HG03442 (cell line): Measurements from ENCODE around the gene CELF2.

Source experiments
- ATAC-seq: cut with Tn5 transposase; IDR thresholded peaks from one replicate; pipeline ENCODE4 v1.9.1; 2021; ENCODE audit warnings: mild to moderate bottlenecking, moderate library complexity; ENCODE audit not compliant: unreplicated experiment

Gene CELF2

GRCh38 chr10:11093771-11094736 lies 76.4 kb downstream of the CELF2 start:
- ATAC-seq, result no peak

DNA sequence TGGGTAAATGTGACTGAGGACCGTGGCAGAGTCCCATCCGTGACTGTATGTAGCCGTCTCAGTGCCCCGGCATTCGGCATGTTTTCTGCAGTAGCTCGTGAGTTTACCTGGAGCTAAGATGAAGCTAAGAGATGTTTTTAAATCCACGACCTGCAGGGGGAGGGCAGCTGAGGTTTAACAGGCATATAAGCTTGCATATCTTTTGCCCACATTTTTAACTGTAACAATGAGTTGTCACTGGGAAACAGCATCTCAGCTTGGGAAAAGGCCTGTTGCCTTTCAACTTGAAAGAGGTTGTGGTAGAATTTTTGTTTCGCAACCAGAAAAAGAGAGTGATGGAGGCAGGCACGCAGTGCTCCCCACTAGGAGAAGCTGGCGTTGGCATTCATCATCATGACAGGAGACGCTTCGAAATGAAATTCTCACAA lies 77.7 kb downstream of the CELF2 start:
- no peak for ATAC-seq

DNA sequence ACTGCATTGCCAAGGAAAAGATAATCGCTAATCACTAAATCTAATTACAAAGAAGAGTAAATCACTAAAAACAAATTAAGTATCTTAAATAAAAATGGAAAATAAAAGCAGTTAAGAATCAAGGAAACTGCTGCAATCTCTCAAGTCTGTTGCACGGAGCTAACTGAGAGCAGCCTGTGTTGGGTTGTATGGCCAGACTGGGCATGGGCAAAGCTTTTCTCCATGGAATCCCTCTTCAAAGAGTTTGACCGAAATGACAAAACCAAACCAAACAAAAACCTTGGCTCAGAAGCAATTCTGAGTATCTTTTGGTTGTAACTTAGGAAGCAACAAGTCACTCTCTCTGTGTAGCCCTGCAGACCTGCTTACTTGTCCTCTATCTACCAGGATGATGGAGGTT lies 78.8 kb downstream of the CELF2 start:
- no peak for ATAC-seq

- ATAC-seq, result peak; percentile 87
Measured at GRCh38 chr10:11097686-11098085, 80.0 kb downstream of the CELF2 start.

DNA sequence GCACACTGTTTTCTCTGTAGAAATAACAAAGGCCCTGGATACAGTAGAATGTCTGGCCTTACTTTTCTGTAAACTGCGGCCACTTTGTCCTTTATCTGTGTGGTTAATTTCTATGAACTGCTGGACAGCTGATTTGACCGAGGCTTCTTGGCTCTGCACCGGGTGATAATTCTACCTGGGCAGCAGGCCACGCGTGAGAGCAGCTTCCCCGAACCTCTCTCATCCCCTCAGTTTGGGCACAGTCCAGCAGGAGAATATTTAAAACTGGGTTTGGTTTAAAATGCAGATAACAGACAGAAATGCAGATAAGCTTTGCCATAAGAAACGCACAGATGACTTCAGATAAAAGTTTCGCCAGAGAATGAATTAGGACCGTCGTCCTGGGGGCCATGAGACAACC lies 81.0 kb downstream of the CELF2 start:
- no peak for ATAC-seq

DNA sequence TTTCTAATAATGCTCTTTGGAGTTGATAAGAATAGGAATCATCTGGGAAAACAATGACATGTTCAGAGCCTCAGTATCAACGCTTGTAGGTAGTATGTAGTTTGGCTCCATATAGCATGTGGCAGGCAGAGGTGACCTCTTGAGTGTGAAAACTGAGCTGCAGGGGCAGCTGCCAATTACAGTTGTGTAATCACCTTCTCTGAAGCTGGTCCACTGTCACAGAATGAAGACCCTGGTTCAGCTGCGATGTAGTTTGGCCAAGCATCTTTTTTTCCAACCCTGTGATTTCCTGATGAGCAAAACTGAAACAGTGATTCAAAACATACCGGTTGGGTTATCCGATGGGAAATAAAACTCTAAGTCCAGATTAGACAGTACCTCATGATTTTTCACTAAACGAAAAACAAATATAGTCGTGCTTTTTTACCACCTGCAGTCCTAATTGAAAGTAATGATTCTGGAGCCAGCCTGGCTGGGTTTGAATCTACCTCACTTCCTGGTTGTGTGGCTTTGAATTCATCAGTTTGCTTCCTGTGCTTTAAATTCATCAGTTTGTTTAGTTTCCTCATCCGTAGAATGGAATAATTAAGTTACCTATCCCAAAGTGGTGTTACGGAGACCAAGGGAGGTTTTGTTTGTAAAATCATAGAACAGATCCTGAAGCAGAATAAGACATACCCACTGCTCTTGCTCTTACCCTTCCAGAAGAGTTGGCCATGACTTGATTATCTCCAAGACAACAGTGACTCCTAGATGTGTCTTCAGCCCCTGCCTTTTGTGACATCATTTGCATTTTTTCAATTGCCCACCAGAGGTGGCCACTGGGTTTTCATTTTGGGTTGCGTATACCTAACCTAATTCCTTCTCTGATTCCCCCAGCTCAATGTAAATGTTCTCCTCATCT lies 87.4 kb downstream of the CELF2 start:
- no peak for ATAC-seq

DNA sequence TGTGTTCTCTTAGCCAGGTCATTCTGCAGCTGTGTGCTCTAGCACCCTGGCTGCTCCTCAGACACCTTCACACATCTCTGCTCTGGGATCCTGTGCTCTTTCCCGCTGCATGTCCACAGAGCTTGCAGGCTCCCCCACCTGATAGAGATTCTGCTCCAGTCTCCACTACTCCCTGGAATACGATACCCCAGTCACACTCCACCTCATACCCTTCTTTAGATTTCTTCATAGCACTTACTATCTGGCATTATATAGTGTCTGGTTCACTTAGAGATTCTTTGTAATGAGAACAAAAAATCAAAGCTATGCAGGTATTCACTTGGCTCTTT lies 88.0 kb downstream of the CELF2 start:
- ATAC-seq, result no peak

GRCh38 chr10:11106621-11107374 lies 89.1 kb downstream of the CELF2 start:
- ATAC-seq, result peak; percentile 83

GRCh38 chr10:11107948-11108347 lies 90.3 kb downstream of the CELF2 start:
- no peak for ATAC-seq

DNA sequence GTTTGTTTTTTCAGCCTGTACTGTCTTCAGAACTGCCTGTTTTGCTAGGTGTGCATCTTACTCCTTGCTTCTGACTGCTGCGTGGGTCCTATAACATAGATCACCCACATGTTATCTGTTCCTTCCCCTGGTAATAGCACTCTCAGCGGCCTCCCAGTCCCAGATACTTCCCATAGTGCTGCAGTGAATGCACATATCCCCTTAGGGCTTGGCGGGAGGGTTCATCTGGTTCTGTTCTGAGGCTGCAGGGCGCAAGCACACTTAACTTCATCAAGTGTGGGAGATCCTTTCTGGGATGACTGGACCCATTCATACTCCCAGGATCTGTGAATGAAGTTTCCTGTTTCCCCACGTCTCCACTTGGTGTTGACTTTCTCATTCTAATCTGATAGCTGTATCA lies 90.7 kb downstream of the CELF2 start:
- no peak for ATAC-seq

GRCh38 chr10:11109590-11109989 lies 91.9 kb downstream of the CELF2 start:
- no peak for ATAC-seq

- ATAC-seq, result no peak
Measured at GRCh38 chr10:11110539-11110938, 92.9 kb downstream of the CELF2 start.

DNA sequence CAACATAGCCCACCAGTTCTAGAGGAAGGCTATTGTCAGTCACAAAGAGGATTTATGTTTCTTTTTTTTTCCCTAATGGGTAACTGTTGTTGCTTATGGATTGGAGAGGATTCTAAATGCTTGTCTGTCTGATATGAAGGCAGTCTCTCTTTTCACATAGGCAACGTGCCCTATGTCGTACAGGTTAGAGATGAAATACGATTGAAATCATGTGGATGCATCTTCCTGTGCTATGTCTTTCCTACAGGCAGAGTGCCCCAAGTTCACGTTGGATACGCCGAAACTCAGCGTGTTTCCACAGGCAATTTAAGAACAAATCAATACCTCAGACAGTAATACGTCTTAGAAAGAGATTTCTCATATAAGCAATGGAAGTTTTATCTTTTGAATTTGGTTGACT lies 93.8 kb downstream of the CELF2 start:
- no peak for ATAC-seq

GRCh38 chr10:11112718-11113117 lies 95.0 kb downstream of the CELF2 start:
- no peak for ATAC-seq

- peak; percentile 72 for ATAC-seq
Measured at GRCh38 chr10:11113156-11113555, 95.5 kb downstream of the CELF2 start.

- no peak for ATAC-seq
Measured at GRCh38 chr10:11114269-11114668, 96.6 kb downstream of the CELF2 start.

- ATAC-seq, result no peak
Measured at GRCh38 chr10:11115337-11115736, 97.7 kb downstream of the CELF2 start.

DNA sequence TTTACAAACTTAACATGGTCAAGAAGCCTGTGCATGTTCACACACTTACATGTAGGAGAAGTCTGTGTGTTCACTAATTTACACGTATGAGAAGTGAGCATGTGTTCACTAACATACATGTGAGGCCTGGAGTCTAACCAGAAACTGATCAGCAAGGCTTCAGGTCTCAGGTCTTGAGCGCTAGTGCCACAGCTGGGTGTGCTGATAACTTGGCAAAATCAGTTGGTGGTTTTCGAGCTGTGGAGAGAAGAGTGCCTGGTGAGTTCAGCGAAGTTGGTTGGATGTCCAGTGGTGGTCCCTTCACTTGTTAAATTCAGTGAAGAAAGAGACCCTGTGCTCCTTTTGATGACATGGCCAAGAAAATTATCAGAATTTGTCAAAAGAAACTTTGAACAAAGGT lies 98.7 kb downstream of the CELF2 start:
- ATAC-seq, result no peak

- ATAC-seq, result no peak
Measured at GRCh38 chr10:11116817-11117216, 99.1 kb downstream of the CELF2 start.

GRCh38 chr10:11118686-11119085 lies 101.0 kb downstream of the CELF2 start:
- ATAC-seq, result no peak

- ATAC-seq, result no peak
Measured at GRCh38 chr10:11119843-11120242, 102.2 kb downstream of the CELF2 start.
